Smooth muscle cell (in vitro differentiated cells): Measurements from ENCODE around the gene POLA1. TPM values are rescaled to one million over a fixed set of nuclear protein-coding genes. Genes with fewer than 3 reads are reported as not detected.

Experiments
- DNase-seq: peaks from one replicate; lab custom pipeline; 2025; ENCODE audit not compliant: unreplicated experiment; lab: John Stamatoyannopoulos, UW
- H2AFZ ChIP-seq: fragments of 200-600 bp; sonication (generic); 2 replicates; pipeline ENCODE4 v1.6.0; 2016; ENCODE audit warnings: antibody characterized with exemption, low read depth, mild to moderate bottlenecking
- H3F3A ChIP-seq: fragments of 200-600 bp; sonication (generic); 2 replicates; pipeline ENCODE4 v1.6.0; 2017; ENCODE audit warnings: antibody characterized with exemption, low read depth
- H3K27ac ChIP-seq: fragments of 200-600 bp; sonication (generic); 2 replicates; pipeline ENCODE4 v1.5.1; 2016; ENCODE audit warnings: low read depth, mild to moderate bottlenecking
- H3K27me3 ChIP-seq: fragments of 200-600 bp; sonication (generic); 2 replicates; pipeline ENCODE4 v1.6.1; 2016; ENCODE audit warnings: low read depth, mild to moderate bottlenecking
- H3K36me3 ChIP-seq: fragments of 200-600 bp; sonication (generic); 2 replicates; pipeline ENCODE4 v1.5.1; 2016; ENCODE audit warnings: low read depth
- H3K4me1 ChIP-seq: fragments of 200-600 bp; sonication (generic); 2 replicates; pipeline ENCODE4 v1.5.1; 2016; ENCODE audit warnings: low read depth
- H3K4me2 ChIP-seq: fragments of 200-600 bp; sonication (generic); 2 replicates; pipeline ENCODE4 v1.6.0; 2016; ENCODE audit warnings: mild to moderate bottlenecking
- H3K4me3 ChIP-seq: fragments of 200-600 bp; sonication (generic); 2 replicates; pipeline ENCODE4 v1.5.1; 2016; ENCODE audit warnings: mild to moderate bottlenecking
- H3K79me2 ChIP-seq: fragments of 200-600 bp; sonication (generic); 2 replicates; pipeline ENCODE4 v1.6.0; 2016; ENCODE audit warnings: low read depth, mild to moderate bottlenecking
- H3K9ac ChIP-seq: fragments of 200-600 bp; sonication (generic); 2 replicates; pipeline ENCODE4 v1.6.0; 2016; ENCODE audit warnings: low read depth
- H3K9me3 ChIP-seq: fragments of 200-600 bp; sonication (generic); replicated peaks from 2 replicates; pipeline ENCODE4 v1.5.1; 2016; ENCODE audit warnings: low read depth
- H4K20me1 ChIP-seq: fragments of 200-600 bp; sonication (generic); 2 replicates; pipeline ENCODE4 v1.6.0; 2016; ENCODE audit warnings: low read depth
- CTCF ChIP-seq: fragments of 200-600 bp; sonication (generic); IDR thresholded peaks from 2 replicates; pipeline ENCODE4 v1.5.1; 2017; ENCODE audit warnings: borderline replicate concordance, mild to moderate bottlenecking, antibody characterized with exemption; ENCODE audit not compliant: insufficient read depth, poor library complexity, severe bottlenecking
- WGBS: methylation state at CpG from one replicate; pipeline ENCODE4 v1.1.7; 2016; ENCODE audit warnings: low lambda C conversion rate; 5-methylcytosine and 5-hydroxymethylcytosine counted together
- polyA plus RNA-seq: library from polyadenylated mRNA; unstranded; fragments of >200 nt; fragmentation: Nextera tagmentation; extraction: Ambion mirVana; gene quantifications from 2 replicates; pipeline ENCODE4 v1.2.1, GENCODE V29; 2016
- total RNA-seq: library from RNA; depleted of rRNA; stranded (reverse); fragments of >200 nt; gene quantifications from 2 replicates; pipeline ENCODE4 v1.2.3, GENCODE V29; 2014

The POLA1 gene
- total and polyA plus RNA-seq, 2 experiments from 2014 or later: 5.4 to 11.7 TPM

- Histone ChIP-seq H2AFZ (no peak overlapping the region), H3K79me2 (no peaks in the 10 kb centered on the region), H3K9me3 (no peaks in the 10 kb centered on the region), H3K4me3 (no peak overlapping the region), H3K4me1 (no peaks in the 10 kb centered on the region), H3K4me2 (no peak overlapping the region), H3K27ac (no peak overlapping the region), H3K36me3 (no peaks in the 10 kb centered on the region), H3F3A (no peaks in the 10 kb centered on the region), H3K9ac (no peak overlapping the region), H3K27me3 (no peaks in the 10 kb centered on the region), H4K20me1 (peaks cover 11% of the 10 kb centered on the region)
- DNase-seq: no peak
- 60% methylated on average over 3 of the region's 3 CpGs for WGBS
- peak; percentile 66 for TF ChIP-seq CTCF
Observed at GRCh38 chrX:24838629-24839028, 144.9 kb downstream of the POLA1 start.

DNA sequence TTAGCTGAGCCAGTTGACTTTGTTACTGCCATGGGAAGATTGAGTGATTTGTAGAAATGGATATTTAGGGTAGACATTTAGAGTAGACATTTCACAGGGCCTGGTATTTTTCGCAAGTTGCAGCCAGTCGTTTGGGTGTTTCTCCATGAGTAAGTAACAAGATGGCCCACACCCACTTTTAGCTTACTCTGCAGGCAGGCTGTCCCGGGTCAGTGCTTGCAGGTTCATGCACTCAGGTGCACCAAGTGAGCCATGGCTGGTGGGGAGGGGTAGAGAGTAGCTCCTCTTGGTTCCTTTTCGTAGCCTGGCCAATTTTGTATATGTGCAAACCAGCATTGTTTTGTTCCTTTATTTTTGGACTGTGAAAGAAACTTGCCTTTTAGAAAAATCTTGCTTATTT lies 145.6 kb downstream of the POLA1 start:
- H3K9me3 ChIP-seq: no peaks in the 10 kb centered on the region
- WGBS: 79% methylated on average over 4 of the region's 4 CpGs
- H4K20me1 ChIP-seq: peaks cover 11% of the 10 kb centered on the region
- H3K4me3 ChIP-seq: no peak overlapping the region
- no peak overlapping the region for H3K9ac ChIP-seq
- H3F3A ChIP-seq: no peaks in the 10 kb centered on the region
- H3K4me2 ChIP-seq: no peak overlapping the region
- H3K27ac ChIP-seq: no peak overlapping the region
- H3K36me3 ChIP-seq: no peaks in the 10 kb centered on the region
- no peak overlapping the region for H2AFZ ChIP-seq
- H3K27me3 ChIP-seq: no peaks in the 10 kb centered on the region
- no peak for TF ChIP-seq CTCF
- no peak for DNase-seq
- no peaks in the 10 kb centered on the region for H3K79me2 ChIP-seq
- no peaks in the 10 kb centered on the region for H3K4me1 ChIP-seq

DNA sequence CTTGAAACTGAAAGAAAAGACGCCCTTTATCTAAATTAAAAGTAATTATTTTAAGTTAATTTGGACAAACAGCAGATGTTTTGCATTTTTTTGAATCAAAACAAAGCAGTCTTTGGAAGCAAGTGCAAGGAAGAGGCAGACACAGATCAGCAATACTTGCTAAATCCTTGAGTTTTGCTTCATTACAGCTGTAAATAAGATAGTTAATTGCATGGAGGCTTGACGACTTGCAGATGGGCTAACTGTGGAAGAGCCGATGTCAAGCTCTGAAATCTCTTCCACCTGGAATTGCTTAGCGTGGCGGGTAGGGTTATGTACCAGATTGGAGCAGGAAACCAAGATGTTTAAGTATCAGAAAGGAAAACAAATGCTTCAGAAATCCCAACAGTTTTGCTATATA lies 148.8 kb downstream of the POLA1 start:
- TF ChIP-seq CTCF: no peak

DNA sequence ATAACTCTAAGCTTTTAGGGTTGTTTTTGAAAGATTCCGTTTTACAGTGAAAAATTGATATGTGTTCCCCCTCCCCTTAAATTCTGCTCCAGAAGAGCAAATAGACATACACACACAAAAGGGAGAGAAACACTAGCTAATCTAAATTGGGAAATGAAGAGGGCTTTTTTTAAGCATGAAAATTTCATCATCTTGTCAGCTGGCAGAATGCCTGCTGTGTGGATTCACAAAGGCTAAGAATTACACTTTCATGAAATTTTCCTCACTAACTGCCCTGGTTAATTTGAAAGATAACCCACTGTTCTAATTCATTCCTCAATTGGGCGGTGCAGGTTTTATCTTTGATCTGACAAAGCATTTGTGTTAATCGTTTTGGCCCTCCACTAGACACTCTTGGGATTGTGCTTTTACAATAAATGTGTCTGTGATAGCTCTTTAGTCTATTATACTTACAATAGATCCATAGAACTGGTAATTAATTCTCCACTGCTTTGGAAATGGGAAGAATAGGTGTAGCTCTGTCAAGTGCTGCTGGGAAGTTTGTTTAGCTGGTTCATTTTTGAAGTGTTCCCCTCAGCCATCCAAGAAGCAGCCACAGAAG lies 152.9 kb downstream of the POLA1 start:
- Histone ChIP-seq H3K9ac (no peak overlapping the region), H3K9me3 (no peaks in the 10 kb centered on the region), H3F3A (no peaks in the 10 kb centered on the region), H3K4me3 (no peak overlapping the region), H2AFZ (no peak overlapping the region), H3K79me2 (no peaks in the 10 kb centered on the region), H3K36me3 (no peaks in the 10 kb centered on the region), H3K4me1 (no peaks in the 10 kb centered on the region), H4K20me1 (no peaks in the 10 kb centered on the region), H3K27ac (no peak overlapping the region), H3K27me3 (no peaks in the 10 kb centered on the region), H3K4me2 (no peak overlapping the region)
- 78% methylated on average over 3 of the region's 3 CpGs for WGBS
- no peak for TF ChIP-seq CTCF
- DNase-seq: no peak

More for the DNA sequence above, 148.8 kb downstream of the POLA1 start:
- Histone ChIP-seq H2AFZ (no peak overlapping the region), H3F3A (no peaks in the 10 kb centered on the region), H3K4me2 (no peak overlapping the region), H3K27me3 (no peaks in the 10 kb centered on the region), H3K79me2 (no peaks in the 10 kb centered on the region), H3K9ac (no peak overlapping the region), H3K36me3 (no peaks in the 10 kb centered on the region), H3K4me1 (no peaks in the 10 kb centered on the region), H3K9me3 (no peaks in the 10 kb centered on the region), H4K20me1 (peaks cover 11% of the 10 kb centered on the region), H3K27ac (no peak overlapping the region), H3K4me3 (no peak overlapping the region)
- WGBS: 80% methylated on average over 5 of the region's 5 CpGs
- no peak for DNase-seq
